Osteoblast (primary cell): ENCODE data around the gene SNRPF. TPM values are rescaled to one million over a fixed set of nuclear protein-coding genes. Genes with fewer than 3 reads are reported as not detected.
A peak's percentile ranks its signal among the peaks of the same experiment; 100 is the strongest.

Experiments
- DNase-seq: peaks from one replicate; pipeline ENCODE4 v3.0.0; 2011; ENCODE audit warnings: low spot score, mixed read lengths; ENCODE audit not compliant: insufficient read length; ENCODE audit errors: missing footprints
- H2AFZ ChIP-seq: 2 replicates; pipeline ENCODE4 v1.6.0; 2011; ENCODE audit warnings: mild to moderate bottlenecking, low read length
- H3K27ac ChIP-seq: 2 replicates; pipeline ENCODE4 v1.5.1; 2011; ENCODE audit warnings: mild to moderate bottlenecking, low read depth, low read length, moderate library complexity
- H3K27me3 ChIP-seq: 2 replicates; pipeline ENCODE4 v1.6.0; 2012; ENCODE audit warnings: mild to moderate bottlenecking, control low read depth, inconsistent platforms, low read length, moderate library complexity; ENCODE audit not compliant: insufficient read depth
- H3K36me3 ChIP-seq: 2 replicates; pipeline ENCODE4 v1.5.1; 2011; ENCODE audit warnings: mild to moderate bottlenecking, low read length, control low read depth, moderate library complexity; ENCODE audit not compliant: insufficient read depth
- H3K4me1 ChIP-seq: 2 replicates; pipeline ENCODE4 v1.5.1; 2011; ENCODE audit warnings: mild to moderate bottlenecking, low read length, control low read depth, moderate library complexity; ENCODE audit not compliant: insufficient read depth
- H3K4me2 ChIP-seq: 2 replicates; pipeline ENCODE4 v1.6.0; 2011; ENCODE audit warnings: mild to moderate bottlenecking, low read length; ENCODE audit not compliant: insufficient read depth
- H3K4me3 ChIP-seq: fragments of 200-600 bp; sonication (generic); 3 replicates; pipeline ENCODE4 v1.5.1; 2012; ENCODE audit warnings: mild to moderate bottlenecking, low read length, inconsistent platforms; ENCODE audit not compliant: insufficient read depth
- H3K79me2 ChIP-seq: 2 replicates; pipeline ENCODE4 v1.6.0; 2012; ENCODE audit warnings: mild to moderate bottlenecking, low read length, control low read depth, inconsistent platforms; ENCODE audit not compliant: insufficient read depth
- H3K9me3 ChIP-seq: 2 replicates; pipeline ENCODE4 v1.5.1; 2011; ENCODE audit warnings: low read depth, low read length, control low read depth
- H4K20me1 ChIP-seq: 2 replicates; pipeline ENCODE4 v1.6.0; 2012; ENCODE audit warnings: mild to moderate bottlenecking, low read length, control low read depth; ENCODE audit not compliant: insufficient read depth
- CTCF ChIP-seq: IDR thresholded peaks from 2 replicates; pipeline ENCODE4 v1.5.1; 2011; ENCODE audit warnings: mild to moderate bottlenecking, low read depth, low read length, moderate library complexity; ENCODE audit errors: extremely low read depth
- total RNA-seq: library from RNA; depleted of rRNA; stranded (reverse); fragments of >200 nt; gene quantifications from 2 replicates; pipeline ENCODE4 v1.2.3, GENCODE V29; 2012

Gene SNRPF
- total RNA-seq, 1 donor, result 6.2 TPM

- Histone ChIP-seq H4K20me1 (no peaks in the 10 kb centered on the region), H3K9me3 (no peaks in the 10 kb centered on the region), H3K4me3 (no peak overlapping the region), H3K36me3 (no peaks in the 10 kb centered on the region), H2AFZ (no peak overlapping the region), H3K79me2 (no peaks in the 10 kb centered on the region), H3K27ac (no peak overlapping the region), H3K4me1 (peaks cover 4% of the 10 kb centered on the region), H3K4me2 (no peak overlapping the region), H3K27me3 (peaks cover 42% of the 10 kb centered on the region)
- TF ChIP-seq CTCF, result no peak
- DNase-seq, result no peak
These were observed 6.6 kb upstream of the SNRPF start for GRCh38 chr12:95852133-95852532.

- Histone ChIP-seq H3K4me3 (no peak overlapping the region), H2AFZ (no peak overlapping the region), H3K4me1 (peaks cover 10% of the 10 kb centered on the region), H3K27me3 (peaks cover 10% of the 10 kb centered on the region), H3K9me3 (no peaks in the 10 kb centered on the region), H3K4me2 (no peak overlapping the region), H3K36me3 (peaks cover 13% of the 10 kb centered on the region), H3K27ac (no peak overlapping the region), H3K79me2 (peaks cover 35% of the 10 kb centered on the region), H4K20me1 (peaks cover 5% of the 10 kb centered on the region)
- no peak for DNase-seq
- TF ChIP-seq CTCF, result no peak
These were observed 1.6 kb upstream of the SNRPF start for GRCh38 chr12:95857156-95857555.

GRCh38 chr12:95857799-95858198 lies 953 bp upstream of the SNRPF start:
- Histone ChIP-seq H3K27me3 (peaks cover 6% of the 10 kb centered on the region), H3K4me3 (peak overlapping the region; percentile 95), H3K4me1 (peaks cover 10% of the 10 kb centered on the region), H3K27ac (no peak overlapping the region), H3K79me2 (peaks cover 41% of the 10 kb centered on the region), H3K9me3 (no peaks in the 10 kb centered on the region), H3K4me2 (peak overlapping the region; percentile 96), H2AFZ (peak overlapping the region; percentile 97), H4K20me1 (peaks cover 5% of the 10 kb centered on the region), H3K36me3 (peaks cover 20% of the 10 kb centered on the region)
- no peak for DNase-seq
- TF ChIP-seq CTCF, result no peak

GRCh38 chr12:95859344-95859816 lies 628 bp downstream of the SNRPF start:
- Histone ChIP-seq H3K79me2 (peaks cover 56% of the 10 kb centered on the region), H3K4me3 (peak overlapping the region; percentile 95), H3K36me3 (peaks cover 29% of the 10 kb centered on the region), H4K20me1 (peaks cover 12% of the 10 kb centered on the region), H2AFZ (peak overlapping the region; percentile 97), H3K27ac (peak overlapping the region; percentile 89), H3K4me2 (peak overlapping the region; percentile 96), H3K27me3 (no peaks in the 10 kb centered on the region), H3K4me1 (peaks cover 10% of the 10 kb centered on the region), H3K9me3 (no peaks in the 10 kb centered on the region)
- no peak for TF ChIP-seq CTCF
- peak; percentile 49 for DNase-seq
